Brain pericyte (primary cell): ENCODE measurements around the gene RASD2.

ENCODE experiments used
- DNase-seq: peaks from one replicate; pipeline ENCODE4 v3.0.0-alpha.2; 2012; ENCODE audit warnings: low read depth, low spot score

The RASD2 gene

GRCh38 chr22:35582218-35582860 is 41.7 kb downstream of the RASD2 start:
- DNase-seq: no peak

GRCh38 chr22:35582861-35583670 is 42.4 kb downstream of the RASD2 start:
- DNase-seq: no peak

GRCh38 chr22:35586771-35587170 is 46.1 kb downstream of the RASD2 start:
- no peak for DNase-seq

GRCh38 chr22:35587447-35587870 is 46.8 kb downstream of the RASD2 start:
- no peak for DNase-seq

- DNase-seq: no peak
These were observed 47.3 kb downstream of the RASD2 start for GRCh38 chr22:35587896-35588295.

- DNase-seq: no peak
These were observed 48.6 kb downstream of the RASD2 start for GRCh38 chr22:35589071-35589755.

- no peak for DNase-seq
These were observed 49.1 kb downstream of the RASD2 start for GRCh38 chr22:35589756-35590093.

- DNase-seq: no peak
These were observed 50.1 kb downstream of the RASD2 start for GRCh38 chr22:35590634-35591295.

- no peak for DNase-seq
These were observed 51.2 kb downstream of the RASD2 start for GRCh38 chr22:35591714-35592417.

GRCh38 chr22:35592418-35592967 is 51.9 kb downstream of the RASD2 start:
- DNase-seq: no peak

GRCh38 chr22:35593071-35593890 is 52.6 kb downstream of the RASD2 start:
- DNase-seq: no peak

- DNase-seq: no peak
These were observed 53.4 kb downstream of the RASD2 start for GRCh38 chr22:35593891-35594470.

- no peak for DNase-seq
These were observed 54.1 kb downstream of the RASD2 start for GRCh38 chr22:35594686-35595085.

GRCh38 chr22:35596821-35597220 is 56.2 kb downstream of the RASD2 start:
- DNase-seq: no peak

GRCh38 chr22:35597692-35598395 is 57.2 kb downstream of the RASD2 start:
- no peak for DNase-seq

GRCh38 chr22:35598396-35598710 is 57.7 kb downstream of the RASD2 start:
- DNase-seq: no peak

- DNase-seq: no peak
These were observed 58.7 kb downstream of the RASD2 start for GRCh38 chr22:35599364-35599763.

GRCh38 chr22:35600476-35600875 is 59.8 kb downstream of the RASD2 start:
- no peak for DNase-seq

GRCh38 chr22:35601013-35601580 is 60.5 kb downstream of the RASD2 start:
- DNase-seq: no peak
